CD4-positive, alpha-beta T cell treated with Interleukin-17A for 1 hour (primary cell): ENCODE data around the gene PRTN3.

Source experiments
- DNase-seq: peaks from one replicate; pipeline ENCODE4 v3.0.0-alpha.2; 2020

PRTN3 gene, protein sequence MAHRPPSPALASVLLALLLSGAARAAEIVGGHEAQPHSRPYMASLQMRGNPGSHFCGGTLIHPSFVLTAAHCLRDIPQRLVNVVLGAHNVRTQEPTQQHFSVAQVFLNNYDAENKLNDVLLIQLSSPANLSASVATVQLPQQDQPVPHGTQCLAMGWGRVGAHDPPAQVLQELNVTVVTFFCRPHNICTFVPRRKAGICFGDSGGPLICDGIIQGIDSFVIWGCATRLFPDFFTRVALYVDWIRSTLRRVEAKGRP

DNA sequence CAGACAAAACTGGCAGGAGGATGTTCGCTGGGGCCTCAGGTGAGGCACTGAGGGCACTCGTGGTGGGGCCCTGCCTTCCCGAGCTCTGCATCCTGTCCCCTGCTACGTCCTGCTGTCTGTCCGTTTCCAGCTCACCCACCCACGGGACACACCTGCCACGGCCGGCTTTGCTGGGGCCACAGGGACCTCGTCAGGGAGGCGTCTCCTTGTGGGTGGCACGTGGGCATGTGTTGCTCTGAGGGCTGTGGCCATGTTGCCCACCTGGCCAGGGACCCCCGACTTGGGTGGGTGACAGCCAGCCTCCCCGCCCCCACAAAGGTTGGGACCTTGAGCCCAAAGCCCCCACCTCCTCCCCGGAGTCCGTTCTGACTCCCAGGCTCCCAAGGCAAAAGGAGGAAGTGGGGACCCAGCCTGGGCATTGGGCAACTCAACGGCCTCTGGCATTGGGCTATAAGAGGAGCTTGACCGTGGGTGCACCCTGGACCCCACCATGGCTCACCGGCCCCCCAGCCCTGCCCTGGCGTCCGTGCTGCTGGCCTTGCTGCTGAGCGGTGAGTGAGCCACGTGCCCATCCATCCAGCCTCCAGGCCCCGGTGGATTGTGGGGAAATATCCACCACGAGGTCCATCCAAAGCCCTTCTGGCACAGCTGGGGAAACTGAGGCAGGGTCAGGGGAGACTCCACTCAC, at the start of gene PRTN3:
Gene PRTN3 (plus strand): TSS at position 481 of the 688 bp plus-strand sequence. CDS start 10 bp downstream, at position 491.
- DNase-seq: no peak

GRCh38 chr19:791007-791566, 49.7 kb upstream of the PRTN3 start:
- no peak for DNase-seq

DNA sequence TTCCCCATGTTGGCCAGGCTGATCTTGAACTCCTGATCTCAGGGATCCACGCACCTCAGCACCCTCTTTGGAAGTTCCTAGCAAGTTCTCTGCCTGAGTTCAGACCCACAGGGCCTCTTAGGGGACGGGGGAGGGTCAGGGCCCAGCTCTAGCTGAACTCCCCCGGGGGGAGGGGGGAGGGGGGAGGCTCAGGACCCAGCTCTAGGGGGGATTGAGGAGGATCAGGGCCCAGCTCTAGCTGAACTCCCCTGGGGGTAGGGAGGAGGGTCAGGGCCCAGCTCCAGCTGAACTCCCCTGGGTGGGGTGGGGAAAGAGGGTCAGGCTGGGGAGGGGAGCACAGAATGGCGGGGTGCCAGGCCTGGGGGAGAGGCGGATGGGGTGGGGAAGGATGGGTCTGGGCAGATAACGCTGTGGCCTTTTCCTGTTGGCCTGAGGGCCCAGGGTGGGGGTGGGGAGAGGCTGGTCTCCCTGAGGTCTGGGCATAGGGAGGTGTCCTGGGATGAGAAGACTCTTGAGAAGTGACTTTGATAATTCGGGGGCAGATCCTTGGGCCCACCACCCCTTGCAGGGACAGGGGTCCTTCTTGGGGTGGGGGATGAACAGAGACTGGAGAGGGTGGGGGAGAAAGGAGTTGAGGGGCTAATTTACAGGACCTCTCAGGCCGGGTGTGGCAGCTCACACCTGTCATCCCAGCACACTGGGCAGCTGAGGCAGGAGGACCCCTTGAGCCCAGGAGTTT, 49.1 kb upstream of the PRTN3 start:
- DNase-seq: no peak

GRCh38 chr19:792306-792885, 48.4 kb upstream of the PRTN3 start:
- DNase-seq: no peak

DNA sequence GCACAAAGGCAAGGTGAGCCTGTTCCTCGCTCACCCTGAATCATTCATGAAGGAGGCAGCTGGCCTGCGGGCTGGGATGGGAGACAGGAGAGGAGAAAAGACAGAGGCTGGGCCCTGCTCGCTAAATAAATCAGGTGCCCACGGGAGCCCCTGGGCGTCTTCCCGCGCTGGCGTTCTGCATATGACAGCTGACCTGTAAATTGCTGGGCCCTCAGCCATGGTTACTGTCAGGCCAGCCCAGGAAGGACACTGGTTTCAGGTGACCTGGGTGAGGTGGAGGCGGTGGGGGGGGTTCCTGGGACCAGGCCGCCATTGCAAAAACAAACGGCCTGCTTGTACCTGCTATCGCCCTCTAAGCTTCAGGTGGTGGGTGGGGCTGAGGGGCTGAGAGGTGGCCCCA, 47.0 kb upstream of the PRTN3 start:
- no peak for DNase-seq

GRCh38 chr19:795073-795611, 45.7 kb upstream of the PRTN3 start:
- no peak for DNase-seq

- no peak for DNase-seq
These were observed 44.9 kb upstream of the PRTN3 start for GRCh38 chr19:795691-796581.

GRCh38 chr19:796692-797527, 43.9 kb upstream of the PRTN3 start, which contains the start of gene PTBP1:
Gene PTBP1, plus strand, starts transcription at chr19:797452. Its CDS starts 46 bp downstream, at chr19:797498.
- DNase-seq: peak; percentile 100

DNA sequence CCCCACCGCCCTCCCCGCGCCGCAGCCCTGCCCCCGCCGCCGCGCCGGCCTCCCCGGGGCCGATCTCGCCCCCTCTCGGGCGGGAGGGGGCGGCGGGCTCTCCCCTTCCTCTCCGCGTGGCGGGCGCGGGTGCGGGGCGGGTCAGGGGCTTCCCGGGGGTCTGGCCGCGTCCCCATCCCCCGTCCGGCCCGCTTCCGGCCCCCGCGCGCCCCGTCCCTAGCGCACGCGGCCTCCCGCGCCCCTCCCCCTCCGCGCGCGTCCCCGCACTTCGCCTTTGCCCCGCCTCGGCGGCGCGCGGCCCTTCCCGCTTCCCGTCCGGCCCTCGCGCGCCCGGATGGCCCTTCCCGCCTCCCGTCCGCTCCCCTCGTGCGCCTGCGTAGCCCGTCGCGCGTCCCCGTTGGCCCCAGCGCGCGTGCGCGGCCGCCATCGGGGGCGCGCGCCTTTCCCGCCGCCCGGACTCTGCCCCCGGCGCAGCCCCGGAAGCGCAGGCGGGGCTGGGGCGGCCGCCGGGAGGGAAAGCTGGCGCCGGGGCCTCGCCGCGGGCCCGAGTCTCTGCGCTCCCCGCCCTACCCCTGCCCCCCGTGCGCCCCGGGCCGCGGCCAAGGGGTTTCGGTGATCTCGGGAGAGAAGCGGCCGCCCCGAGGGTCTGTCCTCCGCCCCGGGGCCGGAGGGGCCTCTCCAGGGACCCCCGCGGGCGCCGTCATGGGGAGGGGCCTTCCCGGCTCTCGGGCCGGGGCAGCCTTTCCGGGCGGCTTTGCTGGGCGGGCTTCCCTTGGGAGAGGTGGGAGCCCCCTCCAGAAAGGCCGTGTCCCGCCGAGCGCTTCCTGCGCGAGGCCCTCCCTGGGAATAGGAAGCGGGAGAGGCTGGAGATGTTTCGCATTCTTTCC, 43.0 kb upstream of the PRTN3 start:
- DNase-seq: peak; percentile 90

DNA sequence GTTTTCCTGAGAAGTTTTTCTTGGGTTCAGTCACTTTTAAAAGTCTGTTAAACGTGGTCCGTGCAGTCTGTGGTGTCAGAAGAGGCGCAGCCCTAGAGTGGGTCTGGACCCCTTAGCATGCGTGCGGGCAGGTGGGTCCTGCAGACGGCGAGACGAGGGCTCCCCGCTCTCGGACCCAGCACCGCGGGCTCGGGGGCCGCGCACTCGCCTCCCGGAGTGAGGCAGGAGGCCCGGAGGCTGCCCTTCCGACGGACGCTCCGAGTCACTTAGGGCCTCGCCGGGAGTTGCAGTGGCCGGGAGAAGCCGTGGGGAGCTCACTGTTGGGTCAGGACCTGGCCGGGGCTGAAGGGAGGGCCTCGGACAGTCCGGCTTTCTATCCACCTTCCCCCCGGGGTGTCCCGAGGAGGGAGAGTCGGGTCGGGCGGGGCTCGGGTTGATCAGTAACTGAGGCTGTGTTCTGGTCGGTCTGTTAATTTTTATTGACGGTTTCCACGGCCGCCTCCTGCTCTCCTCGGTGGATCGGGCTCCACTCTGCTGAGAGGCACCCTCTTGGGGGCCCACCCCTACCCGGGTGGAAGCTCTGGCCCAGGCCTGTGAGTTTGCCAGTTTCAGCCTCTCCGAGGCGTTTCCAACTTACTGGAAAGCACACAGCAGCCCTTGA, 42.3 kb upstream of the PRTN3 start:
- no peak for DNase-seq

DNA sequence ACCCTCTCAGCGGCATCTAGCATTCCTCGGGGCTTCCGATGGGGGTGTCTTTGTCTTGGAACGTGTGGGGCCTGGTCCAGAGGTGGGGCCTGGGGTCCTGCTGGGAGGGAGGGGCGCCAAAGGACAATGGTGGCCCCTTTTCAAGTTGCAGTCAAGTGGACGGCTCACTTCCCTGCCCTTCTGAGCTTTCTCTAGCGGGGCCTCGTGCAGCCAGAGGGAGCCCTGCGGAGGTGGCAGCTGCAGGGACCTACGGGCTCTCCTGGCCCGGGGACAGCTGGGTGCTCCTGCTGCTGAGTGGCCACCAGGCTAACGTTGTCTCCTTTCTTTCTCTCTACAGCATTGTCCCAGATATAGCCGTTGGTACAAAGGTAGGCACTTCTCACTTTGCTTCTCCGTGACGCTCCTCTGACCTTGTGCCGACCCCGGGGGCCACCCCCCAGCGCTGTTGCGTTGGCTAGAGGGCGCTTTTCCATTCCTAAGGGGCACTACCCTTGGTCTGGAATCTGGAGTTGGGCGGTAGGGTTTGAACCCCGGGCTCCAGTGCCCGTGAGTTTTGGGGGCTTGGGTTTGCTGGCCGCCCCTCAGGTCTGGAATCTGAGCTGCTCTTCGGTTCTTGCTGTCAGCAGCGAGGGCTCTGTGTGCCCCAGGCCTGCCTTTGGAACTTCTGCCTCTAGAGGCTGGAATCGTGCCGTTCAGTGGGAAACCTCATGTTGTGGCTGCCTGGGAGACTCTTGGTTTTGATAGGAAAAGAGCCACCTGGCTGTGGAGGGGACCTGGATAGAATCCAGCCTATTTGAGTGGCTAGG, 41.5 kb upstream of the PRTN3 start:
- no peak for DNase-seq

GRCh38 chr19:800360-801029, 40.3 kb upstream of the PRTN3 start:
- no peak for DNase-seq

DNA sequence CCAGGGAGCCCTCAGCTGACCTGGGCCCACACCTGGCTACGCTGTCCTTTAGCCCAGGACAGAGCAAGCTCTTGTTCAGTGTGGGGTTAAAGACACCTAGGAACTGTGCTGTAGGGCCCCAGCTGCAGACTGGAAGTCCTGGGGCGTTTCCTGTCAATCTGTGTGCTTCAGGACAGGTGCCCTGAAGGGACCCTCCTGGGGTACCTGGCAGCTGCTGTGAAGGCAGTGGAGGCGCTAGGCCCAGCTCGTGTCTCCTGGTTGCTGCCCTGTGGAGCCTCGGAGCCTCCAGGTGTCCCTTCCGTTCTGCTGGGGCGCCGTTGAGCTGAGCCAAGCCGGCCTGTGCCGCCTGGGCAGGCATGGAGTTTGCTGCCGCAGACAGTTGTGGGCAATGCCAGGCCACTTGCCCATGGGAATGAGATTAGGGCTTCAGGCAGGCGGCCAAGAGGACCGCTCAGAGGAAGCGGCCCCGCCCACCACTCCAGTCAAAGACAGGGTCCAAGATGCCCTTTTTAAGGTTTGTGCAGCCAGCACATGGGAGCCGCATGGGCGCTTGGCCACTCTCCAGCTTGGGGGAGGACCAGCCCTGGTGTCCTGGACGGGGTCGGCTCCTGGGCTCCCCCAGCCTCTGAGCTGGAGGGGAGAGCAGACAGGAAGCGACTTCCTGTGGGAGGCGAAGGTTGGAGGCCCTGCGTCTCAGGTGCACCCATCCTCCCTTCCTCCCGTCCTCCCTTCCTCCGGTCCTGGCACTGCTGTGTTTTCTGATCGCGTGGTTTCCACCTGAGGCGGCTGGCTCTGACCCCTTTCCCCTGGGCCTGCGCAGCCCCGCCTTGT, 39.6 kb upstream of the PRTN3 start:
- peak; percentile 39 for DNase-seq

GRCh38 chr19:801861-802497, 38.8 kb upstream of the PRTN3 start:
- DNase-seq: no peak

DNA sequence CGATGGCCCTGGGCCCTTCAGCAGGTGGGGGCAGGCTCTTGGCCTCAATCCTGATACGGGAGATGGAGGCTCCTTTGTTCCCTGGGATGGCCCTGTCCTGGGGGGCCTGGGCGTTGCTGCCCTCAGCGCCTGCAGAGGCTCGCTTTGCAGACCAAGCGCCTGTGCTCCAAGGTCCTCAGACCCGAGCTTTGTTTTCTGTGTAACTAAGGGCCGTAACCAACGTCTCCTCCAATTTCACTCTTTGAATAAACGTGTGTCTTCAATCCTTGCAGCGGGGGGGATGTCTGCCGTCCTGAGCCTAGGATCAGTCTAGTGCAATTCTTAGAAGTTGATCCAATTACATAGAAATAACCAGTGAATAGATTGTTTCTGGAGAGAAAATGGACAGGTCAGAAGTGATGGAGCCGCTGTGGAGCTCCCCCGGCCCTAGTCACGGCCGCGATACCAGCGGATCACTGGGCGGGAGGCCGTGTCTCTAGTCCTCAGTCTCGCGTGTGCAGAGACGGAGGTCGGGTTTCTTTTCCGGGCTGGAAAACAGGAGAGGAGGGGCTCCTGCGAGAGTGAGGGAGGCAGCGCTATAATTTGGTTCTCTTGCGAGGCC, 38.2 kb upstream of the PRTN3 start:
- DNase-seq: no peak

DNA sequence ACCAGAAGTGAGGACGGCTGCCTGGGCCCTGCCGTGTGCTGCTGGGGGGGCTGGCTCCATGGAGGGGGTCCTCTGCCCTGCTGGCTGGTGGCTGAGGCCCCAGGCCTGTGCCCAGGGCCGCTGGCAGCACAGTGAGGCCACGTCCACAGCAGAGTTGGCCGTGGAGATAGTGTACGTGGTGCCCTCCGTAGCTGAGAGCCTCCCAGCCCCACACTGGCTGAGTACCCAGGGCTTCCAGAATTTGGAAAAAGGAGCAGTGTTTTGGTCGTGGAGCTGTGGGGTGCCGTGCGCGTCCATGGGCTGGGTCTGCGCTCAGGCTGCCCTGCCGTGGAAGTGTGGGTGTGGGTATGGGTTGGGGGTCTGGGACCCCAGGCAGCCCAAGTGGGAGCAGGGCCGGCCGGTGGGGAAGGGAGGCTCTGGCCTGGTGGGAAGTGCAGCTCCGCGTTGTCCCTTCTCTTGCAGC, 37.7 kb upstream of the PRTN3 start:
- DNase-seq: no peak
